Upper lobe of left lung (tissue), 4 donors: ENCODE measurements around the gene GOT1.

Source experiments
- EP300 ChIP-seq, 4 donors: sonication (generic); formaldehyde crosslinking; IDR thresholded peaks; one replicate each; pipeline ENCODE4 v1.5.1; 2017; ENCODE audit warnings: antibody characterized with exemption in 4 of 4, control low read depth in 2 of 4
- POLR2A ChIP-seq, 4 donors: fragments of 450-650 bp; IDR thresholded peaks; one replicate each; pipeline ENCODE4 v1.5.1; 2016 to 2017; ENCODE audit warnings: antibody characterized with exemption in 4 of 4, mild to moderate bottlenecking in 2 of 4
- POLR2AphosphoS5 ChIP-seq, 2 donors: sonication (generic); formaldehyde crosslinking; IDR thresholded peaks; one replicate each; pipeline ENCODE4 v1.5.1; 2017; ENCODE audit warnings: antibody characterized with exemption in 2 of 2
- TF ChIP-seq, protein P1 (sequence below), 6 experiments: fragments of 450-650 bp in 4 of 6; fragments of 200-600 bp in 2 of 6; sonication (generic) in 2 of 6; IDR thresholded peaks; one replicate each; pipeline ENCODE4 v1.5.1; 2016 to 2019; ENCODE audit warnings: antibody characterized with exemption in 6 of 6

DNA sequence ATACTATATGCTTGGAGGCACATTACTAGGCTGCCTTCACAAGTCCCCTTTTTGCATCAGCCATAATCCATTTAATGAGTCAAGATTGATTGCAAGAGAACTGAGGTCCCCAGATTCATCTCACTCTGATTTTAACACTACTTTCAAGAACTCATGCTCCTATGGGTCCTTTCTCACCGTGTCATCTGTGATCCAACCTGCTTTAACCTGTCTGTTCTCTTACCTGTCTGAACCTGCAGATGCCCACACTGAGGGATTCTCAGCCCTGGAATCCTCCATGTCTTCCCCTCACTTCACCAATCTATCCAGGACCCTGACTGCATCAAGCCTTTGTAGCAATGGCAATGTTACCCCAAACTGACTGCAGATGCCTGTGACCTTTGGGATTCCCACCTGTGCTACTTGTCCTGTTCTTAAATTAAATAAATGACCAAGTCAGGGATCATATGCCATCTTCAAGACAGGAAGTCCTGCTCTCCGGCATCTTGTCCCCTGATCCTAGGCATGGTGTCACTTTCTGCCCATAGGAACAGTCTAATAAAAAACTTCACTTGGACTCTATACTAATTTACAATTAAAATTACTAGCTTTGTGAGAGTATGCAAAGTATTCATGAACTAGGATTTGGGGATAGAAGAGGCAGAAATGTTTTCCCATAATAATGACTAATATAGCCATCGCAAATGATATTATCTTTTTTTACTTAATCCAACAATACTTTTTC, 25.9 kb upstream of the GOT1 start:
- TF ChIP-seq, protein P1, sequence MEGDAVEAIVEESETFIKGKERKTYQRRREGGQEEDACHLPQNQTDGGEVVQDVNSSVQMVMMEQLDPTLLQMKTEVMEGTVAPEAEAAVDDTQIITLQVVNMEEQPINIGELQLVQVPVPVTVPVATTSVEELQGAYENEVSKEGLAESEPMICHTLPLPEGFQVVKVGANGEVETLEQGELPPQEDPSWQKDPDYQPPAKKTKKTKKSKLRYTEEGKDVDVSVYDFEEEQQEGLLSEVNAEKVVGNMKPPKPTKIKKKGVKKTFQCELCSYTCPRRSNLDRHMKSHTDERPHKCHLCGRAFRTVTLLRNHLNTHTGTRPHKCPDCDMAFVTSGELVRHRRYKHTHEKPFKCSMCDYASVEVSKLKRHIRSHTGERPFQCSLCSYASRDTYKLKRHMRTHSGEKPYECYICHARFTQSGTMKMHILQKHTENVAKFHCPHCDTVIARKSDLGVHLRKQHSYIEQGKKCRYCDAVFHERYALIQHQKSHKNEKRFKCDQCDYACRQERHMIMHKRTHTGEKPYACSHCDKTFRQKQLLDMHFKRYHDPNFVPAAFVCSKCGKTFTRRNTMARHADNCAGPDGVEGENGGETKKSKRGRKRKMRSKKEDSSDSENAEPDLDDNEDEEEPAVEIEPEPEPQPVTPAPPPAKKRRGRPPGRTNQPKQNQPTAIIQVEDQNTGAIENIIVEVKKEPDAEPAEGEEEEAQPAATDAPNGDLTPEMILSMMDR (IDR thresholded peaks at IDR 0.05): no peak
- TF ChIP-seq EP300 (IDR thresholded peaks at IDR 0.05) (no peak), POLR2AphosphoS5 (IDR thresholded peaks at IDR 0.05) (no peak), POLR2A (IDR thresholded peaks at IDR 0.05) (no peak)
